Measurements from ENCODE around the gene CCDC88B. TPM values are rescaled to one million over a fixed set of nuclear protein-coding genes. Genes with fewer than 3 reads are reported as not detected.

CCDC88B gene
- total RNA-seq, 1 experiment from 2014 or later: 14.7 TPM

GRCh38 chr11:64313491-64314145, 26.4 kb upstream of the CCDC88B start:
- Histone ChIP-seq H3K9ac (ENCODE audit: low read length) (peak overlapping the region; percentile 3; the same call in 1 of the 2 replicates), H4K20me1 (ENCODE audit: insufficient read depth) (no peaks in the 10 kb centered on the region), H3K36me3 (ENCODE audit: control insufficient read depth in 1 of 2, insufficient read depth in 2 of 2, low read length in 2 of 2) (peaks cover 0 to 23% of the 10 kb centered on the region in 2 experiments; a peak in 2 of 4 replicates), H2AFZ (ENCODE audit: low read depth, low read length, poor library complexity, severe bottlenecking) (no peak overlapping the region), H3K79me2 (ENCODE audit: insufficient read depth, low read length) (peaks cover 38% of the 10 kb centered on the region), H3K9me3 (ENCODE audit: control insufficient read depth in 1 of 2, insufficient read depth in 1 of 2, low read depth in 1 of 2, low read length in 2 of 2) (no peaks in the 10 kb centered on the region), H3K4me3 (replicated peaks in 1 of 2; ENCODE audit: low read depth in 1 of 2, low read length in 2 of 2) (no peak overlapping the region), H3K4me2 (ENCODE audit: low read length) (no peak overlapping the region), H3K9me2 (ENCODE audit: insufficient read depth) (no peaks in the 10 kb centered on the region), H3K27ac (ENCODE audit: low read depth, low read length) (peak overlapping the region; percentile 18; the same call in 1 of the 2 replicates), H3K27me3 (ENCODE audit: insufficient read depth, low read length) (no peaks in the 10 kb centered on the region), H3K4me1 (ENCODE audit: control insufficient read depth in 1 of 2, insufficient read depth in 2 of 2, low read length in 2 of 2) (peaks cover 5 to 26% of the 10 kb centered on the region in 2 experiments; a peak in 2 of 4 replicates)
- CTCF ChIA-PET: interaction anchor here (1.3 to 2.4 kb wide), 3 partner anchors 10 to 43 kb away, joined by 4 to 8 read pairs (median 5); no protein-coding TSS in a partner anchor
- TF ChIP-seq SIN3A (IDR thresholded peaks at IDR 0.05; ENCODE audit: low read depth): no peak
- no peak for TF ChIP-seq ZNF274 (IDR thresholded peaks at IDR 0.05; ENCODE audit: low read depth, low read length)
- TF ChIP-seq SRF (IDR thresholded peaks at IDR 0.05; ENCODE audit: low read depth): no peak
- intact Hi-C loops (cut with micrococcal nuclease): no loop called here
- no peak for DNase-seq (ENCODE audit: low read depth, low spot score)
- POLR2A ChIA-PET: interaction anchor here (0.9 to 2.0 kb wide), 4 partner anchors 11 to 44 kb away, joined by 3 to 6 read pairs (median 4); no protein-coding TSS in a partner anchor
- BruUV-seq (replicated peaks): no TSS peak
- no peak for ATAC-seq
- RAD21 ChIA-PET (ENCODE audit: low non-redundant PET in 1 of 2, low total read pairs in 2 of 2, uncharacterized antibody in 2 of 2, unreplicated experiment in 2 of 2): no interaction called here

GRCh38 chr11:64314146-64314804, 25.7 kb upstream of the CCDC88B start:
- H3K4me1 ChIP-seq (ENCODE audit: control insufficient read depth in 1 of 2, insufficient read depth in 2 of 2, low read length in 2 of 2): peaks cover 7 to 31% of the 10 kb centered on the region in 2 experiments; a peak in 3 of 4 replicates
- RAD21 ChIA-PET (ENCODE audit: low non-redundant PET in 1 of 2, low total read pairs in 2 of 2, uncharacterized antibody in 2 of 2, unreplicated experiment in 2 of 2): no interaction called here
- H4K20me1 ChIP-seq (ENCODE audit: insufficient read depth): no peaks in the 10 kb centered on the region
- H3K9me2 ChIP-seq (ENCODE audit: insufficient read depth): no peaks in the 10 kb centered on the region
- no peak overlapping the region for H3K4me3 ChIP-seq (replicated peaks in 1 of 2; ENCODE audit: low read depth in 1 of 2, low read length in 2 of 2)
- H3K27me3 ChIP-seq (ENCODE audit: insufficient read depth, low read length): no peaks in the 10 kb centered on the region
- no TSS peak for BruUV-seq (replicated peaks)
- H2AFZ ChIP-seq (ENCODE audit: low read depth, low read length, poor library complexity, severe bottlenecking): no peak overlapping the region
- ATAC-seq: no peak
- H3K9ac ChIP-seq (ENCODE audit: low read length): no peak overlapping the region
- no peak for TF ChIP-seq EZH2phosphoT487 (IDR thresholded peaks at IDR 0.05; ENCODE audit: borderline replicate concordance)
- TF ChIP-seq JUND (IDR thresholded peaks at IDR 0.05): no peak
- TF ChIP-seq CTCF (IDR thresholded peaks at IDR 0.05 in 2 of 3, conservative IDR thresholded peaks at IDR 0.05 in 1 of 3; ENCODE audit: borderline replicate concordance in 1 of 3, insufficient read depth in 1 of 3, low read depth in 2 of 3, low read length in 2 of 3): peak in 2 of 3 experiments; percentile 44 to 47; a peak in 3 of 6 replicates
- CTCF ChIA-PET: interaction anchor here (1.3 to 2.4 kb wide), 3 partner anchors 10 to 42 kb away, joined by 4 to 8 read pairs (median 5); no protein-coding TSS in a partner anchor
- H3K27ac ChIP-seq (ENCODE audit: low read depth, low read length): peak overlapping the region; percentile 18; the same call in 1 of the 2 replicates
- H3K79me2 ChIP-seq (ENCODE audit: insufficient read depth, low read length): peaks cover 44% of the 10 kb centered on the region
- H3K36me3 ChIP-seq (ENCODE audit: control insufficient read depth in 1 of 2, insufficient read depth in 2 of 2, low read length in 2 of 2): peaks cover 0 to 23% of the 10 kb centered on the region in 2 experiments; a peak in 2 of 4 replicates
- no peak for DNase-seq (ENCODE audit: low read depth, low spot score)
- H3K9me3 ChIP-seq (ENCODE audit: control insufficient read depth in 1 of 2, insufficient read depth in 1 of 2, low read depth in 1 of 2, low read length in 2 of 2): no peaks in the 10 kb centered on the region
- POLR2A ChIA-PET: interaction anchor here (1.0 to 2.0 kb wide), 2 partner anchors 10 to 17 kb away, joined by 5 to 6 read pairs; no protein-coding TSS in a partner anchor
- H3K4me2 ChIP-seq (ENCODE audit: low read length): no peak overlapping the region
- intact Hi-C loops (cut with micrococcal nuclease): no loop called here

Measured in HCT116 (cell line).